T-cell (primary cell): Measurements from ENCODE around the gene P4HB. TPM values are rescaled to one million over a fixed set of nuclear protein-coding genes. Genes with fewer than 3 reads are reported as not detected.

ENCODE experiments used
- ATAC-seq, 4 experiments: fragments of 200-7000 bp in 3 of 4; fragments of 150-1000 bp in 1 of 4; cut with Tn5 transposase; replicated peaks in 1 of 4; 1 replicate in 3 of 4; 2 replicates in 1 of 4; pipeline ENCODE4 v1.10.0; 2021; ENCODE audit warnings: moderate library complexity in 3 of 4, mild to moderate bottlenecking in 2 of 4, moderate number of reproducible peaks in 1 of 4
- CTCF ChIA-PET, 2 donors: fragments of 300-600 bp; sonication (Branson Sonifier 250); formaldehyde crosslinking; loops; one replicate each; lab custom pipeline; 2022; ENCODE audit warnings: antibody characterized with exemption in 2 of 2; lab: Charles Lee
- POLR2A ChIA-PET, 2 donors: fragments of 300-600 bp; sonication (Branson Sonifier 250); formaldehyde crosslinking; loops; one replicate each; lab custom pipeline; 2022; ENCODE audit warnings: antibody characterized with exemption in 2 of 2; lab: Charles Lee
- DNase-seq, 35 experiments: peaks; one replicate each; pipeline versions ENCODE4 v3.0.0 to v3.0.0-alpha.2; 2013 to 2023
- H3K27ac ChIP-seq: one replicate; pipeline ENCODE4 v1.5.1; 2013; ENCODE audit warnings: low read length
- H3K27me3 ChIP-seq, 2 experiments: replicated peaks in 1 of 2; 1 replicate in 1 of 2; 2 replicates in 1 of 2; pipeline versions ENCODE4 v1.6.1 to v1.7.0; 2013; ENCODE audit warnings: low read length in 1 of 2, mixed read lengths in 1 of 2; ENCODE audit not compliant: control insufficient read depth in 2 of 2, insufficient read depth in 2 of 2; ENCODE audit errors: extremely low read depth in 1 of 2
- H3K36me3 ChIP-seq, 2 donors: 1 replicate in 1 of 2; 2 replicates in 1 of 2; pipeline versions ENCODE4 v1.6.1 to v1.7.0; 2013; ENCODE audit warnings: low read length in 1 of 2; ENCODE audit not compliant: control insufficient read depth in 2 of 2, insufficient read depth in 1 of 2; ENCODE audit errors: extremely low read depth in 1 of 2
- H3K4me1 ChIP-seq, 2 experiments: 1 replicate in 1 of 2; 2 replicates in 1 of 2; pipeline versions ENCODE4 v1.6.1 to v1.7.0; 2013; ENCODE audit warnings: low read length in 2 of 2, mixed read lengths in 1 of 2; ENCODE audit not compliant: insufficient read depth in 2 of 2, control insufficient read depth in 1 of 2; ENCODE audit errors: extremely low read depth in 1 of 2
- H3K4me3 ChIP-seq, 2 donors: 1 replicate in 1 of 2; 2 replicates in 1 of 2; pipeline versions ENCODE4 v1.5.1 to v1.7.0; 2013; ENCODE audit warnings: mild to moderate bottlenecking in 2 of 2, low read length in 1 of 2, moderate library complexity in 1 of 2; ENCODE audit not compliant: control insufficient read depth in 1 of 2; ENCODE audit errors: extremely low read depth in 1 of 2
- H3K9me3 ChIP-seq: 2 replicates; pipeline ENCODE4 v1.7.0; 2013
- H3K27ac Mint-ChIP-seq, 2 donors: one replicate each; pipeline ENCODE4 v1.8.0; 2020 to 2021; ENCODE audit warnings: mild to moderate bottlenecking in 2 of 2, mixed read lengths in 2 of 2
- H3K27me3 Mint-ChIP-seq, 2 donors: one replicate each; pipeline ENCODE4 v1.8.0; 2021 to 2022; ENCODE audit warnings: mixed read lengths in 2 of 2
- H3K36me3 Mint-ChIP-seq: one replicate; pipeline ENCODE4 v1.8.0; 2021; ENCODE audit warnings: mixed read lengths
- H3K4me1 Mint-ChIP-seq, 3 donors: one replicate each; pipeline ENCODE4 v1.8.0; 2020 to 2022; ENCODE audit warnings: mixed read lengths in 3 of 3, mild to moderate bottlenecking in 1 of 3
- H3K4me3 Mint-ChIP-seq, 3 donors: one replicate each; pipeline ENCODE4 v1.8.0; 2020 to 2022; ENCODE audit warnings: mild to moderate bottlenecking in 3 of 3, mixed read lengths in 3 of 3, moderate library complexity in 3 of 3
- H3K9me3 Mint-ChIP-seq, 3 donors: one replicate each; pipeline ENCODE4 v1.8.0; 2020 to 2022; ENCODE audit warnings: mixed read lengths in 3 of 3
- WGBS: methylation state at CpG from one replicate; pipeline ENCODE4 v1.1.5; 2013; ENCODE audit warnings: missing lambda C conversion rate; ENCODE audit not compliant: insufficient coverage; 5-methylcytosine and 5-hydroxymethylcytosine counted together
- total RNA-seq, 35 experiments: library from RNA in 6 of 35; stranded (reverse) in 6 of 35; fragments of 120-200 nt in 1 of 35; gene quantifications; one replicate each; pipeline versions ENCODE4 v1.2.1 to v1.2.4 and lab custom pipeline; 2013 to 2026

Gene P4HB
- total RNA-seq, 5 donors from 2014 or later (not counting 1 experiment from before 2014, with no cell fraction given): 228 to 324 (median 269) TPM

DNA sequence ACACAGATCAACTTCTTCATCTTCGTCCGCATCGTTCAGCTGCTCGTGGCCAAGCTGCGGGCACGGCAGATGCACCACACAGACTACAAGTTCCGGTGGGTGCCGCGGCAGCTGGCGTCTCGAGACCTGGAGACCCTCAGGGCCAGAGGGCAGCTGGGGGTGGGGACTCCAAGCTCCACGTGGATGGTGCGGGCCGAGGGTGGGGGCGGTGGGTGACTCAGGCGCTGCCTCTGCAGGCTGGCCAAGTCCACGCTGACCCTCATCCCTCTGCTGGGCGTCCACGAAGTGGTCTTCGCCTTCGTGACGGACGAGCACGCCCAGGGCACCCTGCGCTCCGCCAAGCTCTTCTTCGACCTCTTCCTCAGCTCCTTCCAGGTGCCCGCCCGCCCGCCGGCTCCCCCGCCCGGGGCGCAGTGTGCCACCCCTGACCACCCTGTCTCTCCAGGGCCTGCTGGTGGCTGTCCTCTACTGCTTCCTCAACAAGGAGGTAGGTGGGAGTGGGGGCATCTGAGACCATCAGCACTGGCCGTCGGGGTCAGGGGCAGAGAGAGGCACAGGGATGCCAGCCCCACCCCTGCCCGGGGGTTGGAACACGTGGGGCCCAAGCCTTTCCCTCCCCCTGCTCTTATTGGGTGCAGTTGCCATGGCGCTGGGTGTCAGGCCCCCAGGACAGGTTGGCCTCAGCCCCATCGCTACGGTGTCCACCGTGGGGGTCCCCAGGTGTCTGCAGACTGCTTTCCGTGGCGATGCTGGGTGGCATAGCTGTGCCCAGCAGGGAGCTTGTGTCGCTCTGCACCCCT lies 47.6 kb downstream of the P4HB start:
- ATAC-seq: no peak
- Histone ChIP-seq H3K4me3 (no peak overlapping the region), H3K27ac (no peak overlapping the region), H3K4me1 (no peaks in the 10 kb centered on the region), H3K27me3 (peaks cover 0 to 65% of the 10 kb centered on the region in 2 experiments), H3K36me3 (no peaks in the 10 kb centered on the region), H3K9me3 (no peaks in the 10 kb centered on the region)
- ChIA-PET POLR2A (interaction anchor here in 1 of 2 donors (0.5 kb wide), 1 partner anchor 764 kb away, joined by 3 read pairs; no protein-coding TSS in a partner anchor), CTCF (interaction anchor here in 1 of 2 donors (0.7 kb wide), 1 partner anchor 384 kb away, joined by 7 read pairs; no protein-coding TSS in a partner anchor)
- 85% methylated on average over 38 of the region's 45 CpGs for WGBS
- no peak for DNase-seq
- no peak overlapping the region for H3K27ac Mint-ChIP-seq
- H3K4me3 Mint-ChIP-seq: no peak overlapping the region
- H3K9me3 Mint-ChIP-seq: no peaks in the 10 kb centered on the region
- H3K27me3 Mint-ChIP-seq: peaks cover 19 to 20% of the 10 kb centered on the region in 2 donors
- no peaks in the 10 kb centered on the region for H3K4me1 Mint-ChIP-seq
- no peaks in the 10 kb centered on the region for H3K36me3 Mint-ChIP-seq

DNA sequence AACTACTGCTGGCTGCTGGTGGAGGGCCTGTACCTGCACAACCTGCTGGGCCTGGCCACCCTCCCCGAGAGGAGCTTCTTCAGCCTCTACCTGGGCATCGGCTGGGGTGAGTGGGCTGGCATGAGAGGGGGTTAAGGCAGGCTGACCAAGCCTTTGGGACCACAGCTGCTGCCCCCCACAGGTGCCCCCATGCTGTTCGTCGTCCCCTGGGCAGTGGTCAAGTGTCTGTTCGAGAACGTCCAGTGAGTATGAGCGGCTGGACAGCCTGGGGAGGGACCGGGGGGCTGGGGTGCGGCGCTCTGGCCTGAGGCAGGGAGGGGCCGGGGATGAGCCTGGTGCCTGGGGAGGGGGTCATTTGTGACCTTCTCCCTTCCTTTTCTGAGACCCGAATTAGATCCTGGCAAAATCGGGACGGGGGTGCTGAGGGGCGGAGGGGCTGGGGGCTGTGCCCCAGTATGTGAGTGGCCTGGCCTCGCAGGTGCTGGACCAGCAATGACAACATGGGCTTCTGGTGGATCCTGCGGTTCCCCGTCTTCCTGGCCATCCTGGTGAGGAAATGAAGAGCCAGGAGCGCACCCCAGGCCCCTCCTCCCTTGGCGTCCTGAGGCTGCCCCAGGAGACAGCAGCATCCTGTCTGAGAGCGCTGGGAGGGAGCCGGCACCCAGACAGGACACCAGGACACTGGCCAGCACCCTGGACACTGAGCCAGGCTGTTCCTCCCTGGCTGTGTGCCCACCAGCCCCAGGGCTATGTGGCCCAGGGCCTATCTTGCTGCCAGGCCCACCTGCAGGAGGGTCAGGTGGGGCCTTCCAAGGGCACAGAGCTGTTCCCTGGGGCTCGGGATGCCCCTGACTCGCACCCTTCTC lies 48.4 kb downstream of the P4HB start:
- no peak overlapping the region for H3K27ac ChIP-seq
- Mint-ChIP-seq H3K27ac (no peak overlapping the region), H3K9me3 (no peaks in the 10 kb centered on the region), H3K4me1 (no peaks in the 10 kb centered on the region), H3K4me3 (no peak overlapping the region), H3K27me3 (peaks cover 24 to 25% of the 10 kb centered on the region in 2 donors), H3K36me3 (no peaks in the 10 kb centered on the region)
- ChIA-PET POLR2A (interaction anchor here in 1 of 2 donors (0.5 kb wide), 1 partner anchor 763 kb away, joined by 3 read pairs; no protein-coding TSS in a partner anchor), CTCF (interaction anchor here in 1 of 2 donors (0.7 kb wide), 1 partner anchor 383 kb away, joined by 7 read pairs; no protein-coding TSS in a partner anchor)
- 79% methylated on average over 21 of the region's 24 CpGs for WGBS
- no peak for DNase-seq
- H3K27me3 ChIP-seq: peaks cover 0 to 71% of the 10 kb centered on the region in 2 experiments
- no peaks in the 10 kb centered on the region for H3K4me1 ChIP-seq
- no peaks in the 10 kb centered on the region for H3K36me3 ChIP-seq
- no peak overlapping the region for H3K4me3 ChIP-seq
- ATAC-seq: no peak
- H3K9me3 ChIP-seq: no peaks in the 10 kb centered on the region

DNA sequence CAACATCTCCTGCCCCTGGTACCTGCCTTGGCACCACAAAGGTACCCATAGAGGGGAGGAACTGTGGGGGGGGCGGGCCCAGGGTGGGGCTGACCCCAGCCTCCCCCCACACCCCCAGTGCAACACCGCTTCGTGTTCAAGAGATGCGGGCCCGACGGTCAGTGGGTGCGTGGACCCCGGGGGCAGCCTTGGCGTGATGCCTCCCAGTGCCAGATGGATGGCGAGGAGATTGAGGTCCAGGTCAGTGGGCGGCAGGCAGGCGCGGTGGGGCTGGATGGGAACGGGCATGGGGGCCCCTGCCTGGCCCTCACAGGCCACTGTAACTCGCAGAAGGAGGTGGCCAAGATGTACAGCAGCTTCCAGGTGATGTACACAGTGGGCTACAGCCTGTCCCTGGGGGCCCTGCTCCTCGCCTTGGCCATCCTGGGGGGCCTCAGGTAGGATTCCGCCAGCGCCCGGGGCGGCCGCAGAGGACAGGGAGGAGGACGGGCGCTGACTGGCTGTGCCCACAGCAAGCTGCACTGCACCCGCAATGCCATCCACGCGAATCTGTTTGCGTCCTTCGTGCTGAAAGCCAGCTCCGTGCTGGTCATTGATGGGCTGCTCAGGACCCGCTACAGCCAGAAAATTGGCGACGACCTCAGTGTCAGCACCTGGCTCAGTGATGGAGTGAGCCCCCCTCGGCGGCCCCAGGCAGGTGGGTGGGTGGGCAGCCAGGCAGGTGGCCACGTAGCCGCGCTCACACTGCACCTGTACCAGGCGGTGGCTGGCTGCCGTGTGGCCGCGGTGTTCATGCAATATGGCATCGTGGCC lies 49.2 kb downstream of the P4HB start:
- Histone ChIP-seq H3K27me3 (peaks cover 0 to 79% of the 10 kb centered on the region in 2 experiments), H3K9me3 (no peaks in the 10 kb centered on the region), H3K27ac (no peak overlapping the region), H3K4me1 (no peaks in the 10 kb centered on the region), H3K36me3 (no peaks in the 10 kb centered on the region), H3K4me3 (no peak overlapping the region)
- H3K36me3 Mint-ChIP-seq: no peaks in the 10 kb centered on the region
- H3K4me3 Mint-ChIP-seq: no peak overlapping the region
- H3K27me3 Mint-ChIP-seq: peaks cover 22 to 30% of the 10 kb centered on the region in 2 donors
- ChIA-PET CTCF (no interaction called here), POLR2A (no interaction called here)
- ATAC-seq (no peak), DNase-seq (no peak)
- H3K27ac Mint-ChIP-seq: no peak overlapping the region
- H3K4me1 Mint-ChIP-seq: no peaks in the 10 kb centered on the region
- H3K9me3 Mint-ChIP-seq: no peaks in the 10 kb centered on the region
- 87% methylated on average over 41 of the region's 42 CpGs for WGBS

DNA sequence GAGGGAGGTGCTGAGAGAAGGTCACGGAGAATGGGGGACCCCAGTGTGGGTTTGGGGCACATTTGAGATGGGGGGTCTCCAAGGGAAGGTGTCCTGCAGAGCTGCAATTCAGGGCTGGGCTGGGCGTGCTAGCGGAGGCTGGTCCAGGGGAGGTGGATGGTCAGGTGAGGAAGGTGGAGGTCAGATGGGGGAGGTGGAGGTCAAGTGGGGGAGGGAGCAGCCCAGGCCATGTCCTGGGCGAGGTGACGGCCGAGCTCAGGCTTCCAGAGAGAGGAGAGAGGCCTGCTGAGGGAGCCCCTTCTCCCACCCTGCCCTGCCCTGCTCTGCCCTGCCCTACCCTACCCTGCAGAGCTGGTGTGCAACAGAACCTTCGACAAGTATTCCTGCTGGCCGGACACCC lies 49.9 kb downstream of the P4HB start:
- POLR2A ChIA-PET: no interaction called here
- Mint-ChIP-seq H3K4me1 (no peaks in the 10 kb centered on the region), H3K4me3 (no peak overlapping the region), H3K27me3 (peaks cover 21 to 36% of the 10 kb centered on the region in 2 donors), H3K36me3 (no peaks in the 10 kb centered on the region), H3K9me3 (no peaks in the 10 kb centered on the region), H3K27ac (no peak overlapping the region)
- Histone ChIP-seq H3K4me3 (no peak overlapping the region), H3K4me1 (no peaks in the 10 kb centered on the region), H3K27ac (no peak overlapping the region), H3K36me3 (no peaks in the 10 kb centered on the region), H3K27me3 (peaks cover 0 to 84% of the 10 kb centered on the region in 2 experiments), H3K9me3 (no peaks in the 10 kb centered on the region)
- WGBS: 73% methylated on average over 1 of the region's 8 CpGs
- DNase-seq (no peak), ATAC-seq (no peak)
- CTCF ChIA-PET: no interaction called here

DNA sequence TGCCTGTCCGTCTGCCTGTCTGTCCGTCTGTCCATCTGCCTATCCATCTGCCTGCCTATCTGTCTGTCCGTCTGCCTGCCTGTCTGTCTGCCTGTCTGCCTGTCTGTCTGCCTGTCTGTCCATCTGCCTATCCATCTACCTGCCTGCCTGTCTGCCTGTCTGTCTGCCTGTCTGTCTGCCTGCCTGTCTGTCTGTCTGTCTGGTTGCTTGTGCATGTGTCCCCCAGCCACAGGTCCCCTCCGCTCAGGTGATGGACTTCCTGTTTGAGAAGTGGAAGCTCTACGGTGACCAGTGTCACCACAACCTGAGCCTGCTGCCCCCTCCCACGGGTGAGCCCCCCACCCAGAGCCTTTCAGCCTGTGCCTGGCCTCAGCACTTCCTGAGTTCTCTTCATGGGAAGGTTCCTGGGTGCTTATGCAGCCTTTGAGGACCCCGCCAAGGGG lies 50.8 kb downstream of the P4HB start:
- WGBS: 76% methylated on average over 5 of the region's 7 CpGs
- peaks cover 0 to 85% of the 10 kb centered on the region in 2 experiments for H3K27me3 ChIP-seq
- H3K36me3 Mint-ChIP-seq: no peaks in the 10 kb centered on the region
- ChIA-PET CTCF (no interaction called here), POLR2A (no interaction called here)
- no peak overlapping the region for H3K27ac ChIP-seq
- H3K9me3 ChIP-seq: no peaks in the 10 kb centered on the region
- DNase-seq: no peak
- no peak overlapping the region for H3K4me3 Mint-ChIP-seq
- H3K4me3 ChIP-seq: no peak overlapping the region
- H3K9me3 Mint-ChIP-seq: no peaks in the 10 kb centered on the region
- no peak for ATAC-seq
- peaks cover 0 to 2% (median 0%) of the 10 kb centered on the region in 3 donors for H3K4me1 Mint-ChIP-seq
- peaks cover 21 to 38% of the 10 kb centered on the region in 2 donors for H3K27me3 Mint-ChIP-seq
- no peak overlapping the region for H3K27ac Mint-ChIP-seq
- H3K36me3 ChIP-seq: no peaks in the 10 kb centered on the region
- H3K4me1 ChIP-seq: no peaks in the 10 kb centered on the region
